Nephron progenitor cell (in vitro differentiated cells): ENCODE measurements around the gene NAALADL2.
A peak's percentile ranks its signal among the peaks of the same experiment; 100 is the strongest.

Experiments
- DNase-seq: peaks from one replicate; pipeline ENCODE4 v3.0.0; 2021
- H3K27ac Mint-ChIP-seq: 2 replicates; pipeline ENCODE4 v1.8.0; 2021; ENCODE audit warnings: mild to moderate bottlenecking, moderate library complexity, mixed read lengths
- H3K27me3 Mint-ChIP-seq: 2 replicates; pipeline ENCODE4 v1.8.0; 2021; ENCODE audit warnings: mild to moderate bottlenecking, low read depth, mixed read lengths; ENCODE audit not compliant: poor library complexity
- H3K36me3 Mint-ChIP-seq: 2 replicates; pipeline ENCODE4 v1.8.0; 2021; ENCODE audit warnings: low read depth, mixed read lengths
- H3K4me1 Mint-ChIP-seq: 2 replicates; pipeline ENCODE4 v1.8.0; 2021; ENCODE audit warnings: mixed read lengths
- H3K4me3 Mint-ChIP-seq: 2 replicates; pipeline ENCODE4 v1.8.0; 2021; ENCODE audit warnings: mild to moderate bottlenecking, moderate library complexity, mixed read lengths
- H3K9me3 Mint-ChIP-seq: 2 replicates; pipeline ENCODE4 v1.8.0; 2021; ENCODE audit warnings: mild to moderate bottlenecking, moderate library complexity, mixed read lengths
- CTCF ChIP-seq: fragments of 200-600 bp; sonication (generic); IDR thresholded peaks from 2 replicates; pipeline ENCODE4 v1.5.0; 2021; ENCODE audit warnings: antibody characterized with exemption

Gene NAALADL2

GRCh38 chr3:175144368-175144767 is 285.2 kb downstream of the NAALADL2 start:
- Mint-ChIP-seq H3K36me3 (no peaks in the 10 kb centered on the region), H3K27ac (no peak overlapping the region), H3K4me1 (no peaks in the 10 kb centered on the region), H3K4me3 (no peak overlapping the region), H3K27me3 (no peaks in the 10 kb centered on the region), H3K9me3 (peaks cover 15% of the 10 kb centered on the region)
- no peak for DNase-seq
- no peak for TF ChIP-seq CTCF

- Mint-ChIP-seq H3K4me1 (peaks cover 6% of the 10 kb centered on the region), H3K9me3 (peaks cover 15% of the 10 kb centered on the region), H3K27ac (no peak overlapping the region), H3K36me3 (no peaks in the 10 kb centered on the region), H3K4me3 (no peak overlapping the region), H3K27me3 (no peaks in the 10 kb centered on the region)
- no peak for TF ChIP-seq CTCF
- no peak for DNase-seq
Observed at GRCh38 chr3:175146258-175146657, 287.1 kb downstream of the NAALADL2 start.

GRCh38 chr3:175149675-175150074 is 290.5 kb downstream of the NAALADL2 start:
- DNase-seq = no peak
- TF ChIP-seq CTCF = no peak
- no peak overlapping the region for H3K4me3 Mint-ChIP-seq

GRCh38 chr3:175150812-175151401 is 291.8 kb downstream of the NAALADL2 start:
- TF ChIP-seq CTCF = no peak
- no peak overlapping the region for H3K27ac Mint-ChIP-seq
- H3K4me1 Mint-ChIP-seq = peaks cover 7% of the 10 kb centered on the region
- H3K9me3 Mint-ChIP-seq = peaks cover 15% of the 10 kb centered on the region
- no peak for DNase-seq
- no peaks in the 10 kb centered on the region for H3K27me3 Mint-ChIP-seq
- H3K36me3 Mint-ChIP-seq = no peaks in the 10 kb centered on the region
- no peak overlapping the region for H3K4me3 Mint-ChIP-seq

More at GRCh38 chr3:175149675-175150074, 290.5 kb downstream of the NAALADL2 start:
- peaks cover 15% of the 10 kb centered on the region for H3K9me3 Mint-ChIP-seq
- H3K27me3 Mint-ChIP-seq = no peaks in the 10 kb centered on the region
- H3K27ac Mint-ChIP-seq = no peak overlapping the region
- H3K36me3 Mint-ChIP-seq = no peaks in the 10 kb centered on the region
- peaks cover 7% of the 10 kb centered on the region for H3K4me1 Mint-ChIP-seq

GRCh38 chr3:175153595-175153994 is 294.5 kb downstream of the NAALADL2 start:
- peaks cover 4% of the 10 kb centered on the region for H3K9me3 Mint-ChIP-seq
- peak overlapping the region; percentile 19 for H3K27ac Mint-ChIP-seq
- no peaks in the 10 kb centered on the region for H3K27me3 Mint-ChIP-seq
- no peak for DNase-seq
- H3K36me3 Mint-ChIP-seq = no peaks in the 10 kb centered on the region
- no peak for TF ChIP-seq CTCF
- H3K4me3 Mint-ChIP-seq = no peak overlapping the region
- H3K4me1 Mint-ChIP-seq = peaks cover 7% of the 10 kb centered on the region

GRCh38 chr3:175155172-175155571 is 296.0 kb downstream of the NAALADL2 start:
- H3K36me3 Mint-ChIP-seq = no peaks in the 10 kb centered on the region
- peaks cover 7% of the 10 kb centered on the region for H3K4me1 Mint-ChIP-seq
- no peak overlapping the region for H3K4me3 Mint-ChIP-seq
- no peak overlapping the region for H3K27ac Mint-ChIP-seq
- no peak for DNase-seq
- H3K27me3 Mint-ChIP-seq = no peaks in the 10 kb centered on the region
- H3K9me3 Mint-ChIP-seq = no peaks in the 10 kb centered on the region
- TF ChIP-seq CTCF = no peak
